ENCODE measurements around the gene STMND1. TPM values are rescaled to one million over a fixed set of nuclear protein-coding genes. Genes with fewer than 3 reads are reported as not detected.
"Not testable (repeated sequence)": the region's sequence is repeated elsewhere in the genome, so short reads cannot be mapped to it uniquely, and the experiment has no call there.

The STMND1 gene
- total RNA-seq (ENCODE audit: insufficient read depth, low replicate concordance) = 6.3 TPM

DNA sequence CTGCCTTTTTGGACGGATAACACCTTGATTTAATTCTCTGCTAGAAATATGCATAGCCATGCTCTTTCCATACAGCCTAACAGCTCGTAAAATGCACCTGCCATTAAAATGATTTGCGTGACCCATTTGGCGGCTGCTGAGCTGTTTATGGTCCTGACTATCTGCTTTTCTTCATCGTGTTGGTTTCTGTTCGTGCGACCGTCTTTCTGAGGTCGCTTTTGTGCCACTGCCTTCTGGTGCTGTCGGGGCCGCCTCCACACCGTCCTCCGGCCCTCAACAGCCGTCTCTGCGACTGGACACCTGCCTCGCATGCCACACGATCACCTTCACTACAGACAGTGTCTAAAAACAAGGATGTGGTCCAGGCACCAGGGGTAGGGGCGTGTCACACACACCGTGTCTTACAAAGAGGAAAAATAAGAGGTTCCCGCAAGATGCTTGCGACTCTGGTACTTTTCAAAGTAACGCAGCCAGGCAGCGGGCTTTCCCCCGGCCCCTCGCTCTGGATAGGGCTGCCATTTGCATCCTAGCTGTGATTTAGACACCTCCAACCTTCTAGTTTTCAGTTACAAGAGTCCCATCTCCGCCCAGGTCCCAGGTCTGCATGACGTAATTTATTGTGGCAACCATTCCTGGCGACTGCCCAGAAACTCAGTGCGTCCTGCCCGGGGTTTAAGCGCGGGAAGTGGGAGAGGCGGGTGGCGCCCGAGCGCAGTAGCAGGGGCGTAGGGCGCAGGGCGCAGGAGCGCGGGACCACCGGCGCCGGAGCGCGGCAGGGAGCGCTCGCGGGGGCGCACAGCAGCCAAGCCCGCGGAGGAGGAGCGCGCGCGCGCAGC, at the start of gene STMND1:
TSS of gene STMND1 (plus strand) at position 629 of the 836 bp plus-strand sequence. CDS start 208 bp downstream, outside the sequence.
- peak; percentile 50 for DNase-seq (ENCODE audit: low spot score)

DNA sequence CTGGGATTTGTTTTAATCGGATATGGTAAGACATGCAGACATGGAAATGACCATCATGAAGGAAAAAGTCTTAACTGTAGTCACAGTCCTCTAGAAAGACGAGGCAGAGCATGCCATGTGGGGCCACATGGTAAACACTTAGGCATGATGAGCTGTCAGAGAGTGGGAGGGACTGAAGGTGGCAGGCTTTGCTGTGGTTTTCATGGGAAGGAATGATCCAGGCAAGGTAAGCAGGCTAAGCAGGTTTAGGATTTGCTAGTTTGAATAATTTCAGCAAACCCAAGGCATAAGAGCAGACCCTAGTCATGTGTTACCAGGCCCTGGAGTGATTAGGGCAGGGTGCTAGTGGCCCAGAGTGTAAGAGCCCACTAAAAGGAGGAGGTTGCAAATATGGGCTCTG, 47.2 kb upstream of the STMND1 start:
- no peak for DNase-seq (ENCODE audit: low spot score)

DNA sequence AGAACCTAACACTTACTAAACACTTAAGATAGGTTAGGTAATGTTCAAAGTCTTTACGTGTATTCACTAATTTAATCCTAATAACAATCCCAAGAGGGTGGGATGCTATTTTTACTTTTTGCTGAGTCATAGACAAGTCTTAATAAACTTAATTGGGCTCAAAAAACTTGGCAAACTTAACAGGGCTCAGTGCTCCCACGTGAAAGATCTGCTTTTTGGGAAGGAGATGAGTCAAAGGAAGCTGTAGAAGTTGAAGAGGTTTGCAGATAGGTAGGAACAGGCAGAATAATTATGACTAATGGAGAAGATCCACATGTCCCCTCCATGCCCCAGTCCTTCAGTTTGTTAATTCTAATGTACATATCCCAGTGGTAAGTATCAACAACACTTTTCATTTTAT, 44.5 kb upstream of the STMND1 start:
- DNase-seq (ENCODE audit: low spot score) = no peak

DNA sequence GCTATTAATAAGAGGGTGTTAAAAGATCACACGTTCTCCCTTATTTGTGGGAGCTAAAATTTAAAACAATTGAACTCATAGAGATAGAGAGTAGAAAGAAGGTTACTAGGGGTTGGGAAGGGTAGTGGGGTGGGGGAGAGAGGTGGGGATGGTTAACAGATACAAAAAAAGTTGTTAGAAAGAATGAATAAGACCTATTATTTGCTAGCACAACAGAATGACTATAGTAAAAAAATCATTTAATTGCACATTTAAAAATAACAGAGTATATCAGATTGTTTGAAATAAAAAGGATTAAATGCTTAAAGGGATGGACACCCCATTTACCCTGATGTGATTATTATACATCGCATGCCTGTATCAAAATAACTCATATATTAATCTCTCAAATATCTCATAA, 43.3 kb upstream of the STMND1 start:
- DNase-seq (ENCODE audit: low spot score) = no peak

DNA sequence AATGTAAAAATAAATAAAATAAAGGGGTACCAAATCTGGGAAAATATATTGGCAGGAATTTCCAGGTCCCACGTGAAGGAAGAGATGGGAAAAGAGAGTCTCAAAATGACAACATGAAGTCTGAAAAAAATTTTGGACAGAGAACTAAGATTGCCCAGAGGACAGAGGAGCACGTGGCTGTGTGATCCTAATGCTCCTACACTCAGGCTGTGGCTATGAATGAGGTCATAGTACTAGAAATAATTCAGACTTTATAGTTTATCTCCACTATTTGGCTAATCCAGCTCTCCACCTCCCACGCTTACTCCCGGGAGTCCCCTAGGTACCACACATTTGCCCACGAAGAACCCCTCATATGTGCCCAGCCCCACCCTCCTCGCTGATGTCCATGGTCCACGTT, 42.8 kb upstream of the STMND1 start:
- DNase-seq (ENCODE audit: low spot score) = no peak

DNA sequence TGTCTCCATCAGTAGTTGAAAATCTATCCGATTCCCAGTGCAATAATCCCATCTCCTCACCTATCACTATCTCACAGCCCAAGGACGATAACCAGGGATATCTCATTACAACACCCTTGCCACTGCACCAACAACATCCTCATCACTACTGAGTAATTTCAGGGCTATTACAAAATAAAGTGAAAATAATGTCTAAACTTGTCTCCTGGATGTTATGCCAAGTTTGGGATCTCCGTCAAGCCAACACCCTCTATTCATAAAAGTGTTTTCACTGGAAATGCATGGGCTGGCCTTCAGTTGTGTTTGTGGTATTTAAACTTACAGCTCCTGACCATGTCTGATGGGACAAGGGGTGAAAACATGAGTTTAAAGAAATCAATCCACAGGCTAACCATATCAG, 42.0 kb upstream of the STMND1 start:
- DNase-seq (ENCODE audit: low spot score) = no peak

DNA sequence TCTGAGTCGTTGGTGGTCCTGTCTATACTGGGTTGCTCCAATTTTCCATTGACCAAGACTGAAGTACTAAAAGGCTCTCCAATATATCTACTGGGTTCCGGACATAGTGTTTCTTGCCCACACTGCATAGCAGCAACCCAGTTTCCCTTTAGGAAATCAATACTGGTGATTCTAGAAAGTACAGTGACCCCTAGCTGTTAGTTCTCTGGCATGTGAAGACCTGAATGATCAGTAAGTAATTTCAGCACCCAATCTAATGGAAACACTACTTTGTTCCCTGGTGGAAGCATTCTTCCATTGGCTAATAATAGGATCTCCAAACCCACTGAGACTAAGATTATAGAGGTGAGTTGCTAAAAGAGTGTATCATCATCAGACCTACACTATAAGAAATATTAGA, 40.8 kb upstream of the STMND1 start:
- DNase-seq (ENCODE audit: low spot score) = no peak

DNA sequence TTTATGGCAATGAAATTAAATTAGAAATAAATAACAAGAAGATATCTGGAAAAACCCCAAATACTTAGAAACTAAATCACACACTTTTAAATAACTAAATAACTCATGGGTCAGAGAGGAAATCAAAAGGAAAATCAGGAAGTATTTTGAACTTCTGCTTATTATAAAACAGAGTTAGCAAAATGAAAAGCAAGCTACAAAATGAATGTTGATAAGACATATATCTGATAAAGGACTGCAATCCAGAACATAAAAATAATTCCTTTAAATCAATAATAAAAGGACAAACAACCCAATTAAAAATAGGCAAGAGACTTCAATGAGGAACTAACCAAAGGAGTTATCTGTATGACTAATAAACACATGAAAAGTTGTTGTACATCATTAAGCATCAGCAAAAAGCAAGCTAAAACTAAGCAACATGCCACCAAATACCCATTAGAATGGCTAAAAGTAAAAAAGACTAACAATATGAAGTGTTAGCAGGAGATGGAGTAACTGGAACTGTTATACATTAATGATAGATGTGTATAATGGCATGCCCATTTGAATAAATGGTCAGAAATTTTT, 38.9 kb upstream of the STMND1 start:
- no peak for DNase-seq (ENCODE audit: low spot score)

DNA sequence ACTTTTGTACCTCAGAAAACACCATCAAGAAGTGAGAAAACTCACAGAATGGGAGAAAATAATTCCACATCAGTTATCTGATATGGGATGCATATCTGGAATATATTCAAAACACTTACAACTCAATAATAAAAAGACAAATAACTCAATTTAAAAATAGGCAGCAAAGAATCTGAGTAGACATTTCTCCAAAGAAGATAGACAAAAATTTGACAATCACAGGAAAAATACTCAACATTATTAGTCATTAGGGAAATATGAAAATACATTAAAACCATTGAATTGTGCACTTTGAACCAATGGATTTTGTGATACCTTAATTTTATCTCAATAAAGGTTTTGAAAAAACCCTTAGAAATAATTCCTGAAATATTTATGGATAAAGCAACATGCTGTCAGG, 36.9 kb upstream of the STMND1 start:
- DNase-seq (ENCODE audit: low spot score) = no peak

DNA sequence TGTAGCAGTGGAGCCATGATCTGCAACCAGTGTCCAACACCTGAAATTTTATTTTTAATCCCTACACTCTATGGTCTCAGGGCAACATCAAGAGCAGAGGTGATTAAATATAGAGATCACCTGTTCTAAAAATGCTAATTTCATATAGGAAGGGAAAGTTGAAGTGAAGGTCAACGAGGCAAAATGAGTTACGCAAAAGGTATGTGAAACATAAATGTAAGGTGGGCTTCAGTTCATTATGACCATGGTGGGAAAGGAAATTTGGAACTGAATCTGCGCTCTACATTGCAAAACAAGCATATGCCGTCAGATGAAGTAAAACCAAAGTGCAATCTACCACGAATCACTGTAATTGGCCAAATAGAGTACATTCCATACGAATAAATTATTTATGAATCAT, 35.2 kb upstream of the STMND1 start:
- DNase-seq (ENCODE audit: low spot score) = no peak

DNA sequence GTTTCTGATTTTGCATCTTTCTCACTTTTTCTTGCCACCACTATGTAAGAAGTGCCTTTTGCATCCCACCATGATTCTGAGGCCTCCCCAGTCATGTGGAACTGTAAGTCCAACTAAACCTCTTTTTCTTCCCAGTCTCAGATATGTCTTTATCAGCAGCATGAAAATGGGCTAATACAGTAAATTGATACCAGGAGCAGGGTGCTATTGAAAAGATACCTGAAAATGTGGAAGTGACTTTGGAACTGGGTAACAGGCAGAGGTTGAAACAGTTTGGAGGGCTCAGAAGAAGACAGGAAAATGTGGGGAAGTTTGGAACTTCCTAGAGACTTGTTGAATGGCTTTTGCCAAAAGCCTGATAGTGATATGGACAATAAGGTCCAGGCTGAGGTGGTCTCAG, 32.9 kb upstream of the STMND1 start:
- not testable (repeated sequence) for DNase-seq (ENCODE audit: low spot score)

DNA sequence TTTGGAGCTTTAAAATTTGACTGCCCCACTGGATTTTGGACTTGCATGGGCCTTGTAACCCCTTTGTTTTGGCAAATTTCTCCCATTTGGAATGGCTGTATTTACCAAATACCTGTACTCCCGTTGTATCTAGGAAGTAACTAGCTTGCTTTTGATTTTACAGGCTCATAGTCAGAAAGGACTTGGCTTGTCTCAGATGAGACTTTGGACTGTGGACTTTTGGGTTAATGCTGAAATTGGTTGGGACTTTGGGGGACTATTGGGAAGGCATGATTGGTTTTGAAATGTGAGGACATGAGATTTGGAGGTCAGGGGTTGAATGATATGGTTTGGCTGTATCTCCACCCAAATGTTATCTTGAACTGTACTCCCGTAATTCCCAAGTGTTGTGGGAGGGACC, 31.4 kb upstream of the STMND1 start:
- not testable (repeated sequence) for DNase-seq (ENCODE audit: low spot score)

DNA sequence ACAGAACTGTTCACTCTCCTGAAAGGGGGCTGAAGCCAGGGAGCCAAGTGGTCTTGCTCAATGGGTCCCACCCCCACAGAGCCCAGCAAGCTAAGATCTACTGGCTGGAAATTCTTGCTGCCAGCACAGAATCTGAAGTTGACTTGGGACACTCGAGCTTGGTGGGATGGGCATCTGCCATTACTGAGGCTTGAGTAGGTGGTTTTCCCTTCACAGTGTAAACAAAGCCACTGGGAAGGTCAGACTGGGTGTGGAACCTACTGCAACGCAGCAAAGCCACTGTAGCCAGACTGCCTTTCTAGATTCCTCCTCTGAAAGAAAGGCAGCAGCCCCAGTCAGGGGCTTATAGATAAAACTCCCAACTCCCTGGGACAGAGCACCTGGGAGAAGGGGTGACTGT, 28.3 kb upstream of the STMND1 start:
- not testable (repeated sequence) for DNase-seq (ENCODE audit: low spot score)

DNA sequence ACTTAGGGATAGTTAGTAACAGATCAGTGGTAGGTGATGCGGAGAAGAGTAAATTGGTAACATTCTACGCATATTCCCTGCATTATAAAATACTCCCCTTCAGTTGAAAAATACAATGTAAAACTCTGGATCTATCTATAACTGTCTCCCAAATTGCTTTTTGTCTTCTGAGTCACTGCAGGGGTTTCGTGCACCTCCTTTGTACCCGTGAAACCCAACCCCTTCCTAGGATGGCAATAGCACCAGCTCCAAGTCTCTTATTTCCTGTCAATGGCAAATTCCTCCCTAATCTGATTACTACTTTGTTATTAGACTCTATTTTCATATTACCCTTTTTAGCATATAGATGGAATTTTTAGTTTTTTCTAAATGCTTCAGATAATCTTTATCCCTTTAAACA, 20.6 kb upstream of the STMND1 start:
- no peak for DNase-seq (ENCODE audit: low spot score)

DNA sequence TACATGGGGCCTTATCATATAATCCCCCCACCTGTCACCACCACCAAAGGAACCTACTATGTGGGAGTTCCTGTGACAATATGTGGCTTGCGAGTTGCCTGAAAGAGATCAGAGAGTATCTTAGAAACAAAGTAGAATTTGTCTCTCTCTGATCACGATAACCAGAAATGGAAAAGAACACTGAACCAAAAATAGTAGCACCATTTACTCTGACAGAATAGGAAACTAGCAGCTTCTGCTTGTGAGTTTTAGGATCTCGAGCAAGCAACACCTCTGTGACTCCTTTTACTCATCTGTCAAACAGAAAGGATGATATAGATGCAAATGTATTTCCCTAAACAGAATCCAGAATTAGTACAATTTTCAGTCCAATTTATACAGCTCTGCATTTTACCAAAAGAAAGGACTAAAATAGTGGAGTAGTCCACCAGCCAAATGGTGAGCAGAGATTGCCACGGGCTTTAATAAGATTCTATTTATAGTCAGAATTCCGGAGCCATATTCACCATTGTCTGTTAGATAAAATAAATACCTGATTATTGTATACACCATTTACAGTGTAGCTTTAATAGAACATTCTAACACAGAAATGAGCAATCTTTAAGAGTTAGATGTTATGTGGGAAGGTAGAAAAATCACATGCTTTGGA, 19.9 kb upstream of the STMND1 start:
- no peak for DNase-seq (ENCODE audit: low spot score)

DNA sequence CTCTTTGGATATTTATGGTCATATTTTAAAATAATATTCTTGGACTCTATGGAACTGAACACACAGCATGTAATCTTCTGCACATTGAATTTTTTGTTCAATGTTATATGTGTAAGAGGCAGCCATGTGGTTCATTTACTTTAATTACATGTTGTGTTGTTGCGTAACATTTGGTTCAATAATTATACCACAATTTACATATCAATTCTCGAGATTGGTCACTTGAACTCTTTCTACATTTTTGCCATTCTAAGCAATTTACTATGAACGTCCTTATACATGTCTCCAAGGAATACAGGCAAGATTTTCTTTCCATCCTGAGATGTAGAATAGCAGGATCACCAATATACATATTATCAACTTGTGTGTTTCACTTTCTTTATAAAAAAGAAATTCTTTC, 18.5 kb upstream of the STMND1 start:
- DNase-seq (ENCODE audit: low spot score) = no peak

DNA sequence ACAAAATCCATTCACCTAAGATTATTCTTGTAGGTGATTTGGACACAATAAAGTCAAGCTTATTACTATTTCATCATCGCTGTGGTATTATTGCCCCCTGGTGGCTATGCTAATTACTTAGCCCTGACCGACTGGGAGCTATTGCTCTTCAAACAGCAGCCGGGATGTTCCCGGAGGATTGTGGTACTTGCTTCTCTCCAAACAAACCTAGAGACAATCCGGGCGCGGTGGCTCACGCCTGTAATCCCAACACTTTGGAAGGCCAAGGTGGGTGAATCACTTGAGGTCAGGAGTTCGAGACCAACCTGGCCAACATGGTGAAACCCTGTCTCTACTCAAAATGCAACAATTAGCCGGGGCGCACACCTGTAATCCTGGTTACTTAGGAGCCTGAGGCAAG, 15.4 kb upstream of the STMND1 start:
- peak; percentile 81 for DNase-seq (ENCODE audit: low spot score)

DNA sequence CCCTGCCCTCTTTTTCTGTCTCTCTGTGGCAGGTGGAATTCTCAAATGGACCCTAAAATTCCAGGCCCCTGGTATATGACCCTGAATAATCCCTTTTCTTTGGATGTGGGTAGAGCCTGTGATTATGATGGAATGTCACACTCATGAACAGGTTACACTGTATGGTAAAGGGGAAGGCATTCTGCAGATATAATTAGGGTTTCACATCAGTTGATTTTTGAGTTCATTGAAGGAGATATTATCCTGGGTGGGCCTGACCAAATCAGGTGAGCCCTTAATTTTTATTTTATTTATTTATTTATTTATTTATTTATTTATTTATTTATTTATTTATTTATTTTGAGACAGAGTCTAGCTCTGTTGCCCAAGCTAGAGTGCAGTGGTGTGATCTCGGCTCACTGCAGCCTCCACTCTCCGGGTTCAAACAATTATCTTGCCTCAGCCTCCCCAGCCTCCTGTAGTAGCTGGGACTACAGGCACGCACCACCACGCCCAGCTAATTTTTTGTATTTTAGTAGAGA, 13.7 kb upstream of the STMND1 start:
- DNase-seq (ENCODE audit: low spot score) = no peak

DNA sequence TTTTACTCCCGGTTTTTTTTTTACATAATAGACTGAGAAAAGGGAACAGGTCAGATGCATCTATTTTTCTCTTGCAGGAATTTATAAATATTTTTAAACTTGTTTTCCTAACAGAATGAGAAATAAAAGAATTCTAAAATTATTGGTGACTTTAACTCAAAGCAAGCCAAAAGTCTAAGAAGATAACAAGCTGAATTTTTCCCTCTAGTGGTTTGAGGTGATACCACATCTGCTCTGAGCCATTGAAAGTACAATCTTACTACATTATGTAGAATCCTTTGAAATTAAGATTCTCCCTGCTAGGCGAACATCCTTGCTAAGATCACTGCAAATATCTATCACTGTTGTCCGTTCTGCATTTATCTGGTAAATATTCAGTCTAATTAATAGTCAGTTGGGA, 10.7 kb upstream of the STMND1 start:
- no peak for DNase-seq (ENCODE audit: low spot score)

DNA sequence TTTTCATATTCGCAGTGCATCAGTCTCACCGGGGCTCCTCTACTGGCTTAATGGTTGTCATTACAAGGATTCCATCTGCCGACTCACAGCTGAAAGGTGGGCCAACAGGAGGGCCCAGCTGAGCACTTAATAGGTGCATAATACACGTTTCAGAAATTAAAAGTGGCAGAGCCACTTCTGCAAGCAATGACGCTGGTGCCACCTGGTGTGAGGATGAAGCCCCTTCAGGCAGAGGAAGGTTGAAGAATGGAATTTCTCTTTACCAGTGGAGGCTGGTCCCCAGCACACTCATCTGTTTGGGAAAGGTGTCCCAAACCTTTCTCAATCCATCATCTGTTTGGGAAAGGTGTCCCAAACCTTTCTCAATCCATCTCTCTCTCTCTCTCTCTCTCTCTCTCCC, 8.2 kb upstream of the STMND1 start:
- DNase-seq (ENCODE audit: low spot score) = no peak

DNA sequence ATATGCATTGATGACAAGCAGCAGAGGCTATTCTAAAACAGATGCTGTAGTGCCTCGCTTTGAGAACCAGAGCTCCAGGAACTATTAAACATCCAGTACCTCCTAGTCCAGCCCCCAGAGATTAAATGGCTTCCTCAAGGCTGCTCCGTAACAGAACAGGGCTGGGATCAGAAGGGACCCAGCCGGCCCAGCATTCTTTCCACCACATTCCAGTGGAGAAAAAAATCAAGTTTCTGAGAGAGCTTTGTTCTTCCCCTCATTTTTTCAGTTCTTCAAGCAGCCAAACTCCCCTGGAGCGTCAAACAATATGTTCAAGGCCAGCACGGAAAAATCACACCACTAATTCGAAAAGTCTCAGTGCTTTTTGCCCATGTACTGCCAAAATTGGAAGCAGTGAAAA, 5.8 kb upstream of the STMND1 start:
- DNase-seq (ENCODE audit: low spot score) = peak; percentile 84

DNA sequence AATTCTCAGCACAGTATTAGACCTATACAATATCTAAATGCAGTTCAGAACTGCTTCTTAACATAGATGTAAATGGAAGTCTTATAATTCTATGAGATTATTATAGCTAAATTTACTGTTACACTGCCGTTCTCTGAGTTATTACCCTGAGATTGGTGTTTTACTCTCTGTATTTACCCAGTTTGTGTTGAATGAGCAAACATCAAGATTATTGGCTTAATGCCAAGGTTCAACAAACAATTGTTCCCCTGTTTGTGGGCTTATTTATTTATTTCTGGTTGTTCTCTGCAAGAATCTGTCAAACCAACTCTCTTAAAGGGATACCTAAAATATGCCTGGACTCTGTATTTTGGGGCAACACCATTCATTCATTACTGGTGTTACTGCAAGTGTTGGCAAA, 5.2 kb upstream of the STMND1 start:
- peak; percentile 24 for DNase-seq (ENCODE audit: low spot score)

DNA sequence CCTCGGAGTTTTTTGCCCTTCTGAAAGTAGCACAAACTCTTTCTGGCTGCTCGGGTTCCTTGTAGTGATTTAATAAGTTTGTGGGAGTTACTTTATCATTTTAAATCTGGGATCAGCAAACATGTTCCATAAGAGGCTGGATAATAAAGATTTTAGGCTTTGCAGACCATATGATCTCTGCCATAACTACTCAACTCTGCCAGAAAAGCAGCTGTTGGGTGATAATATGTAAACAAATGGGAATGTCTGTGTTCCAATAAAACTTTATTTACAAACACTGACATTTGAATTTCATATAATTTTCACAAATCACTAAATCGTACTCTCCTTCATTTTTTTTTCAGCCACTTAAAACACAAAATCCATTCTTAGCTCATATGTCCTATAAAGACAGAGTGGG, 3.9 kb upstream of the STMND1 start:
- peak; percentile 77 for DNase-seq (ENCODE audit: low spot score)
